Measurements from ENCODE around the gene C20orf202.
"Not testable (repeated sequence)": the region's sequence is repeated elsewhere in the genome, so short reads cannot be mapped to it uniquely, and the experiment has no call there.

C20orf202 gene

GRCh38 chr20:1209447-1210387 lies 6.5 kb downstream of the C20orf202 start:
- no peak for DNase-seq

GRCh38 chr20:1210501-1210900 lies 7.2 kb downstream of the C20orf202 start:
- no peak for DNase-seq

GRCh38 chr20:1212023-1212422 lies 8.8 kb downstream of the C20orf202 start:
- no peak for DNase-seq

- DNase-seq: peak; percentile 37
These were observed 9.5 kb downstream of the C20orf202 start for GRCh38 chr20:1212607-1213396.

GRCh38 chr20:1214838-1215261 lies 11.6 kb downstream of the C20orf202 start:
- no peak for DNase-seq

- DNase-seq: no peak
These were observed 12.3 kb downstream of the C20orf202 start for GRCh38 chr20:1215386-1216170.

- DNase-seq: not testable (repeated sequence)
These were observed 13.5 kb downstream of the C20orf202 start for GRCh38 chr20:1216527-1217427.

GRCh38 chr20:1222750-1223149 lies 19.5 kb downstream of the C20orf202 start:
- DNase-seq: not testable (repeated sequence)

GRCh38 chr20:1224205-1224890 lies 21.1 kb downstream of the C20orf202 start:
- DNase-seq: no peak

- no peak for DNase-seq
These were observed 22.1 kb downstream of the C20orf202 start for GRCh38 chr20:1225263-1225782.

GRCh38 chr20:1225783-1226654 lies 22.8 kb downstream of the C20orf202 start, which contains the start of gene RAD21L1:
TSS of gene RAD21L1 (plus strand) at chr20:1226044. CDS start at chr20:1228454, 2,410 bp downstream.
- DNase-seq: peak; percentile 64

GRCh38 chr20:1229541-1229940 lies 26.3 kb downstream of the C20orf202 start:
- no peak for DNase-seq

GRCh38 chr20:1232286-1233111 lies 29.2 kb downstream of the C20orf202 start:
- DNase-seq: no peak

- no peak for DNase-seq
These were observed 37.3 kb downstream of the C20orf202 start for GRCh38 chr20:1240549-1240948.

GRCh38 chr20:1241456-1241855 lies 38.2 kb downstream of the C20orf202 start:
- DNase-seq: no peak

- no peak for DNase-seq
These were observed 38.8 kb downstream of the C20orf202 start for GRCh38 chr20:1242099-1242498.

- DNase-seq: no peak
These were observed 39.3 kb downstream of the C20orf202 start for GRCh38 chr20:1242530-1242929.

- no peak for DNase-seq
These were observed 42.3 kb downstream of the C20orf202 start for GRCh38 chr20:1245578-1245977.

GRCh38 chr20:1247689-1248088 lies 44.4 kb downstream of the C20orf202 start:
- no peak for DNase-seq
